ENCODE data around the gene SIK1.

Gene SIK1

DNA sequence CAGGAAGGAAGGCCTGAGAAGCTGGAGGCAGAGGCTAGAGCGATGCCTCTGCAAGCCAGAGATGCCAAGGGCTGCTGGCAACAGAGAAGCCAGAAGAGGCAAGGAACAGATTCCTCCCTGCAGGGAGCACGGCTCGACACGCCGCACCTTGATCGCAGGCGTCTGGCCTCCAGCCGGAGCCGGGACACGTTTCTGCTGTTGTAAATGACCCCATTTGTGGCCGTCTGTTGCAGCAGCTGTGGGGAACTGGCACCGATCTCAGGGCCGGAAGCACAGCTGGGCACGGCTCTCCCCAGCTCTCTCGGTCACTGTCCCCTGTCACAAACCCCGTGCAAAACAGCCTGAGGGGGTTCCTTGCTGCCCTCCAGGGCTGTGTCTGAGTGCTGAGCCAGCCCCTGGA, 59.6 kb downstream of the SIK1 start:
- no peak for DNase-seq (ENCODE audit: low spot score)

- DNase-seq (ENCODE audit: low spot score): no peak
Observed at GRCh38 chr21:43366656-43367055, 60.3 kb downstream of the SIK1 start.

- no peak for DNase-seq (ENCODE audit: low spot score)
Observed at GRCh38 chr21:43365611-43366426, 61.1 kb downstream of the SIK1 start.

DNA sequence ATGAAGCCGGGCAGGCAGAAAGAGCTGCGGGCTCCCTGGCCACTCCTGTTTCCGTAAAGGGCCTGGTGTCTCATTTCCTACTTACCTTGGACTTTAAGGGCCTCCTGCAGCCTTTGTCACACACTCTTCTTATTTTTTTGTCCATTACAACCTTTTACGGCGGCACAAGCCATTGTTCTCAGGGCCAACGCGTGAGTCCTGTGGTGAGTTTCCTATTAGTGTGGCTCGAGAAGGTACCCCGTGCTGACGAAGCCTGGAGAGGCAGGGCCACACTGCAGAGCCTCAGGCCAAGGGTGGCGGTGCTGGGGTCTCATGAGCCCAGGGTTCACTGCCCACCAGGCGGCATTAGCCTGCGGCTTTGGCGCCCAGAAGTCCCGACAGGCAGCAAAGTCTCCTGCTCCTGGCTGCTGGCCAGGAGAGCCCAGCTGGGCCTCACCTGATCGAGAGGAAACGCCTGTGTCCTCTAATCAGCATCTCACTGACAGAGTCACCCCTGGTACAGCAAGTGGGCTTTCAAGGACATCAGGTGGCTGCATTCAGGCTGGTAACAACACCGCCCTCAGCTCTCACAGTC, 62.0 kb downstream of the SIK1 start:
- DNase-seq (ENCODE audit: low spot score): no peak

All from HuH-7 (cell line).